Brain microvascular endothelial cell (primary cell): ENCODE data around the gene TPRA1.

Source experiments
- DNase-seq: peaks from one replicate; pipeline ENCODE4 v3.0.0-alpha.2; 2020
- H3K27ac ChIP-seq: fragments of 250-450 bp; sonication (Bioruptor Pico); 2 replicates; pipeline ENCODE4 v1.5.1; 2020; ENCODE audit warnings: mild to moderate bottlenecking, moderate library complexity
- H3K27me3 ChIP-seq: fragments of 250-450 bp; sonication (Bioruptor Pico); replicated peaks from 2 replicates; pipeline ENCODE4 v1.5.1; 2020; ENCODE audit warnings: mild to moderate bottlenecking
- H3K36me3 ChIP-seq: fragments of 250-450 bp; sonication (Bioruptor Pico); replicated peaks from 2 replicates; pipeline ENCODE4 v1.5.1; 2020; ENCODE audit warnings: mild to moderate bottlenecking
- H3K4me3 ChIP-seq: 2 replicates; pipeline ENCODE4 v1.5.1; 2011; ENCODE audit warnings: low read depth, mild to moderate bottlenecking, control low read depth, low read length, moderate library complexity
- CTCF ChIP-seq: IDR thresholded peaks from 2 replicates; pipeline ENCODE4 v1.5.1; 2011; ENCODE audit warnings: low read depth, mild to moderate bottlenecking, moderate library complexity, low read length, control low read depth, inconsistent platforms; ENCODE audit errors: missing control alignments
- in situ Hi-C: cut with HindIII; loops from 2 replicates; pipeline ENCODE4 v1.10.0; 2017; ENCODE audit warnings: low sequenced_read_pairs, low pct_ligation_motif_present

TPRA1 gene

GRCh38 chr3:127589600-127590281, 792 bp downstream of the TPRA1 start:
- no peak for TF ChIP-seq CTCF
- DNase-seq = no peak
- Histone ChIP-seq H3K27me3 (no peaks in the 10 kb centered on the region), H3K27ac (peak overlapping the region; percentile 80), H3K36me3 (no peaks in the 10 kb centered on the region), H3K4me3 (peak overlapping the region; percentile 77)
- in situ Hi-C loops = no loop called here

GRCh38 chr3:127588806-127589577, 1.5 kb downstream of the TPRA1 start:
- H3K27me3 ChIP-seq = no peaks in the 10 kb centered on the region
- DNase-seq = peak; percentile 70
- TF ChIP-seq CTCF = no peak
- H3K36me3 ChIP-seq = no peaks in the 10 kb centered on the region
- H3K4me3 ChIP-seq = peak overlapping the region; percentile 77
- in situ Hi-C loops = no loop called here
- peak overlapping the region; percentile 80 for H3K27ac ChIP-seq

GRCh38 chr3:127587876-127588275, 2.7 kb downstream of the TPRA1 start:
- no peak for DNase-seq
- no peak overlapping the region for H3K27ac ChIP-seq
- TF ChIP-seq CTCF = no peak

GRCh38 chr3:127585813-127586413, 4.6 kb downstream of the TPRA1 start:
- no peak for DNase-seq
- TF ChIP-seq CTCF = no peak

More at GRCh38 chr3:127587876-127588275, 2.7 kb downstream of the TPRA1 start:
- Histone ChIP-seq H3K27me3 (no peaks in the 10 kb centered on the region), H3K4me3 (no peak overlapping the region), H3K36me3 (no peaks in the 10 kb centered on the region)
- in situ Hi-C loops = no loop called here

GRCh38 chr3:127585163-127585812, 5.2 kb downstream of the TPRA1 start:
- no peaks in the 10 kb centered on the region for H3K36me3 ChIP-seq
- no peak overlapping the region for H3K27ac ChIP-seq
- no peak for DNase-seq
- TF ChIP-seq CTCF = no peak
- in situ Hi-C loops = no loop called here
- no peak overlapping the region for H3K4me3 ChIP-seq
- H3K27me3 ChIP-seq = no peaks in the 10 kb centered on the region

More at GRCh38 chr3:127585813-127586413, 4.6 kb downstream of the TPRA1 start:
- H3K27me3 ChIP-seq = no peaks in the 10 kb centered on the region
- no peak overlapping the region for H3K4me3 ChIP-seq
- no peak overlapping the region for H3K27ac ChIP-seq
- no peaks in the 10 kb centered on the region for H3K36me3 ChIP-seq
- in situ Hi-C loops = no loop called here
